WTC11 (cell line): ENCODE results near the gene EXD3. TPM values are rescaled to one million over a fixed set of nuclear protein-coding genes. Genes with fewer than 3 reads are reported as not detected.
"Not testable (repeated sequence)": the region's sequence is repeated elsewhere in the genome, so short reads cannot be mapped to it uniquely, and the experiment has no call there.

Experiments used
- ATAC-seq: fragments of 200-7000 bp; cut with Tn5 transposase; 2 replicates; pipeline ENCODE4 v1.10.0; 2021; ENCODE audit warnings: mild to moderate bottlenecking, moderate library complexity
- CTCF ChIA-PET: fragments of 300-600 bp; sonication (Branson Sonifier 250); formaldehyde crosslinking; loops from one replicate; lab custom pipeline; 2021; ENCODE audit warnings: antibody characterized with exemption; lab: Charles Lee
- POLR2A ChIA-PET: fragments of 350-600 bp; sonication (Branson Sonifier 250); formaldehyde crosslinking; loops from one replicate; lab custom pipeline; 2021; ENCODE audit warnings: antibody characterized with exemption; lab: Charles Lee
- DNase-seq: peaks from one replicate; pipeline ENCODE4 v3.0.0; 2021; ENCODE audit warnings: low spot score
- H3K27ac Mint-ChIP-seq: 2 replicates; pipeline ENCODE4 v1.8.0; 2021; ENCODE audit warnings: mixed read lengths
- H3K27me3 Mint-ChIP-seq: 2 replicates; pipeline ENCODE4 v1.8.0; 2021; ENCODE audit warnings: low read depth, mild to moderate bottlenecking, moderate library complexity, mixed read lengths
- H3K36me3 Mint-ChIP-seq: 2 replicates; pipeline ENCODE4 v1.8.0; 2021; ENCODE audit warnings: mixed read lengths
- H3K4me1 Mint-ChIP-seq: 2 replicates; pipeline ENCODE4 v1.8.0; 2022; ENCODE audit warnings: mixed read lengths
- H3K4me3 Mint-ChIP-seq: 2 replicates; pipeline ENCODE4 v1.8.0; 2021; ENCODE audit warnings: mild to moderate bottlenecking, moderate library complexity, mixed read lengths
- H3K9me3 Mint-ChIP-seq: 2 replicates; pipeline ENCODE4 v1.8.0; 2021; ENCODE audit warnings: mixed read lengths
- ELF4 ChIP-seq: sonication (generic); formaldehyde crosslinking; IDR thresholded peaks from 2 replicates; pipeline ENCODE4 v1.8.1; 2022; ENCODE audit warnings: low read depth, mild to moderate bottlenecking, moderate library complexity, missing genetic modification reagents
- FOXJ3 ChIP-seq: sonication (generic); formaldehyde crosslinking; IDR thresholded peaks from 2 replicates; pipeline ENCODE4 v1.9.0; 2021; ENCODE audit warnings: missing genetic modification reagents, mild to moderate bottlenecking, borderline replicate concordance
- FOXP1 ChIP-seq: sonication (generic); formaldehyde crosslinking; IDR thresholded peaks from 2 replicates; pipeline ENCODE4 v1.8.0; 2022; ENCODE audit warnings: missing genetic modification reagents, mild to moderate bottlenecking, moderate library complexity, borderline replicate concordance
- GTF2I ChIP-seq: fragments of 250-450 bp; sonication (Bioruptor Pico); conservative IDR thresholded peaks from 2 replicates; pipeline ENCODE4 v1.4.0; 2021; ENCODE audit warnings: mild to moderate bottlenecking
- KAT7 ChIP-seq: sonication (generic); formaldehyde crosslinking; IDR thresholded peaks from 2 replicates; pipeline ENCODE4 v1.8.1; 2023; ENCODE audit warnings: missing genetic modification reagents, mild to moderate bottlenecking, borderline replicate concordance
- NR1H2 ChIP-seq: sonication (generic); formaldehyde crosslinking; IDR thresholded peaks from 2 replicates; pipeline ENCODE4 v1.9.0; 2021; ENCODE audit warnings: mild to moderate bottlenecking, moderate library complexity, missing genetic modification reagents
- SOX15 ChIP-seq: fragments of 250-450 bp; sonication (Bioruptor Pico); IDR thresholded peaks from 2 replicates; pipeline ENCODE4 v1.9.0; 2021; ENCODE audit warnings: mild to moderate bottlenecking
- SP1 ChIP-seq: sonication (generic); formaldehyde crosslinking; conservative IDR thresholded peaks from 2 replicates; pipeline ENCODE4 v1.8.1; 2022; ENCODE audit warnings: missing genetic modification reagents
- TCF7 ChIP-seq: sonication (generic); formaldehyde crosslinking; IDR thresholded peaks from 2 replicates; pipeline ENCODE4 v1.8.0; 2022; ENCODE audit warnings: mild to moderate bottlenecking, low read depth, missing genetic modification reagents, moderate library complexity
- TEAD4 ChIP-seq: sonication (generic); formaldehyde crosslinking; IDR thresholded peaks from 2 replicates; pipeline ENCODE4 v1.8.0; 2022; ENCODE audit warnings: mild to moderate bottlenecking, missing genetic modification reagents
- ZBTB21 ChIP-seq: sonication (generic); formaldehyde crosslinking; IDR thresholded peaks from 2 replicates; pipeline ENCODE4 v1.8.1; 2023; ENCODE audit warnings: mild to moderate bottlenecking, missing genetic modification reagents, borderline replicate concordance
- ZNF219 ChIP-seq: sonication (generic); formaldehyde crosslinking; IDR thresholded peaks from 2 replicates; pipeline ENCODE4 v1.8.0; 2023; ENCODE audit warnings: missing genetic modification reagents, mild to moderate bottlenecking, borderline replicate concordance
- ZNF281 ChIP-seq: sonication (generic); formaldehyde crosslinking; IDR thresholded peaks from 2 replicates; pipeline ENCODE4 v1.8.0; 2023; ENCODE audit warnings: mild to moderate bottlenecking, missing genetic modification reagents
- ZNF671 ChIP-seq: fragments of 250-450 bp; sonication (Bioruptor Pico); IDR thresholded peaks from 2 replicates; pipeline ENCODE4 v1.8.0; 2021; ENCODE audit warnings: mild to moderate bottlenecking
- total RNA-seq: library from RNA; stranded (reverse); gene quantifications from 3 replicates; pipeline ENCODE4 v1.2.3, GENCODE V29; 2021
- TF ChIP-seq, protein P1 (sequence below): sonication (generic); formaldehyde crosslinking; IDR thresholded peaks from 2 replicates; pipeline ENCODE4 v1.8.1; 2022; ENCODE audit warnings: mild to moderate bottlenecking, missing genetic modification reagents, moderate library complexity, borderline replicate concordance
- TF ChIP-seq, protein P2 (sequence below): sonication (generic); formaldehyde crosslinking; IDR thresholded peaks from 2 replicates; pipeline ENCODE4 v1.8.1; 2023; ENCODE audit warnings: mild to moderate bottlenecking, moderate library complexity, missing genetic modification reagents
- TF ChIP-seq, protein P3 (sequence below): sonication (generic); formaldehyde crosslinking; IDR thresholded peaks from 2 replicates; pipeline ENCODE4 v1.8.0; 2022; ENCODE audit warnings: mild to moderate bottlenecking, missing genetic modification reagents

Gene EXD3
- total RNA-seq, 1 experiment from 2014 or later: 21.2 TPM

- DNase-seq, H3K27me3 Mint-ChIP-seq, H3K4me3 Mint-ChIP-seq, POLR2A ChIA-PET, H3K4me1 Mint-ChIP-seq, H3K36me3 Mint-ChIP-seq, H3K27ac Mint-ChIP-seq, ATAC-seq, H3K9me3 Mint-ChIP-seq: not testable (repeated sequence)
- CTCF ChIA-PET: interaction anchor here (1.4 kb wide), 1 partner anchor 36 kb away, joined by 6 read pairs; the partner anchor contains the start of genes EXD3 and NOXA1
These were observed 36.4 kb downstream of the EXD3 start for GRCh38 chr9:137386507-137387113.

DNA sequence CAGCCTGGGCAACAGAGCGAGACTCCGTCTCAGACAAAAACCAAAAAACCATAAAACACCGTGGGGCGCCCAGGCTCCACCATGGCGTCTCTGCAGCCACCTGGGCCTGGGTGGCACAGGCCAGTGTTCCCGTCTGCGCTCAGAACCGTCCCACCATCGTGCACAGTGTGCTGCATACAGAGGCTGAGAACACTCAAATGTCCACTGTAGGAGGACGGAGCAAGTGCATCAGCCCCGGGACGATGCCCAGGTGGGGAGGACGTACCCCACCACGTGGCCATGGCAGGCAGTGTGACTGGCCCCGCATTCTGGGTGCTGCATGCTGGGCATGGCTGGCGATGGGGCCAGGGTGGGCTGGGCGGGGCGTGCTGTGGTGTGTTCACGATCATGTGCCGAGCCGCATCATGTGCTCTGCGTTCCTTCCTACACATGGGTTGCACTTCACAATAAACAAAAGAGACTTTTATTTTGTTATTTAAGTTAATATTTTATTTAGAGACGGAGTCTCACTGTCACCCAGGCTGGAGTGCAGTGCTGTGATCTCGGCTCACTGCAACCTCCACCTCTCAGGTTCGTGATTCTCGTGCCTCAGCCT, 37.8 kb downstream of the EXD3 start:
- ATAC-seq (no peak), DNase-seq (no peak)
- Mint-ChIP-seq H3K27me3 (no peaks in the 10 kb centered on the region), H3K4me1 (peaks cover 3% of the 10 kb centered on the region; the same call in 1 of the 2 replicates), H3K36me3 (peaks cover 3% of the 10 kb centered on the region; the same call in 1 of the 2 replicates), H3K9me3 (no peaks in the 10 kb centered on the region), H3K27ac (no peak overlapping the region), H3K4me3 (no peak overlapping the region)
- no peak for TF ChIP-seq SP1
- TF ChIP-seq, protein P1, sequence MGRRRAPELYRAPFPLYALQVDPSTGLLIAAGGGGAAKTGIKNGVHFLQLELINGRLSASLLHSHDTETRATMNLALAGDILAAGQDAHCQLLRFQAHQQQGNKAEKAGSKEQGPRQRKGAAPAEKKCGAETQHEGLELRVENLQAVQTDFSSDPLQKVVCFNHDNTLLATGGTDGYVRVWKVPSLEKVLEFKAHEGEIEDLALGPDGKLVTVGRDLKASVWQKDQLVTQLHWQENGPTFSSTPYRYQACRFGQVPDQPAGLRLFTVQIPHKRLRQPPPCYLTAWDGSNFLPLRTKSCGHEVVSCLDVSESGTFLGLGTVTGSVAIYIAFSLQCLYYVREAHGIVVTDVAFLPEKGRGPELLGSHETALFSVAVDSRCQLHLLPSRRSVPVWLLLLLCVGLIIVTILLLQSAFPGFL (CRISPR knock-in tag): no peak
- no peak for TF ChIP-seq FOXJ3 (CRISPR knock-in tag)
- TF ChIP-seq KAT7 (CRISPR knock-in tag): no peak
- no peak for TF ChIP-seq ELF4 (CRISPR knock-in tag)
- no peak for TF ChIP-seq SOX15 (CRISPR knock-in tag)
- no peak for TF ChIP-seq ZNF219
- TF ChIP-seq, protein P2, sequence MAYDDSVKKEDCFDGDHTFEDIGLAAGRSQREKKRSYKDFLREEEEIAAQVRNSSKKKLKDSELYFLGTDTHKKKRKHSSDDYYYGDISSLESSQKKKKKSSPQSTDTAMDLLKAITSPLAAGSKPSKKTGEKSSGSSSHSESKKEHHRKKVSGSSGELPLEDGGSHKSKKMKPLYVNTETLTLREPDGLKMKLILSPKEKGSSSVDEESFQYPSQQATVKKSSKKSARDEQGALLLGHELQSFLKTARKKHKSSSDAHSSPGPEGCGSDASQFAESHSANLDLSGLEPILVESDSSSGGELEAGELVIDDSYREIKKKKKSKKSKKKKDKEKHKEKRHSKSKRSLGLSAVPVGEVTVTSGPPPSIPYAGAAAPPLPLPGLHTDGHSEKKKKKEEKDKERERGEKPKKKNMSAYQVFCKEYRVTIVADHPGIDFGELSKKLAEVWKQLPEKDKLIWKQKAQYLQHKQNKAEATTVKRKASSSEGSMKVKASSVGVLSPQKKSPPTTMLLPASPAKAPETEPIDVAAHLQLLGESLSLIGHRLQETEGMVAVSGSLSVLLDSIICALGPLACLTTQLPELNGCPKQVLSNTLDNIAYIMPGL (CRISPR knock-in tag): no peak
- no peak for TF ChIP-seq TCF7 (CRISPR knock-in tag)
- no peak for TF ChIP-seq ZNF671 (CRISPR knock-in tag)
- no peak for TF ChIP-seq ZNF281 (CRISPR knock-in tag)
- TF ChIP-seq GTF2I (CRISPR knock-in tag): no peak
- no peak for TF ChIP-seq ZBTB21 (CRISPR knock-in tag)
- TF ChIP-seq FOXP1 (CRISPR knock-in tag): no peak
- TF ChIP-seq TEAD4: no peak
- TF ChIP-seq, protein P3, sequence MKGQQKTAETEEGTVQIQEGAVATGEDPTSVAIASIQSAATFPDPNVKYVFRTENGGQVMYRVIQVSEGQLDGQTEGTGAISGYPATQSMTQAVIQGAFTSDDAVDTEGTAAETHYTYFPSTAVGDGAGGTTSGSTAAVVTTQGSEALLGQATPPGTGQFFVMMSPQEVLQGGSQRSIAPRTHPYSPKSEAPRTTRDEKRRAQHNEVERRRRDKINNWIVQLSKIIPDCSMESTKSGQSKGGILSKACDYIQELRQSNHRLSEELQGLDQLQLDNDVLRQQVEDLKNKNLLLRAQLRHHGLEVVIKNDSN (CRISPR knock-in tag): no peak
- TF ChIP-seq NR1H2: no peak
- ChIA-PET POLR2A (no interaction called here), CTCF (interaction anchor here (0.5 to 1.0 kb wide), 2 partner anchors 23 to 83 kb away, joined by 3 read pairs; partner anchors contain the start of gene NRARP)
